ENCODE results near the gene VMAC. TPM values are rescaled to one million over a fixed set of nuclear protein-coding genes. Genes with fewer than 3 reads are reported as not detected.

Gene VMAC
- total and polyA plus RNA-seq, 9 of the 15 experiments (the other 6 are each of a cell fraction or from before 2014, with no cell fraction given): 0.03 to 3.4 (median 1.1) TPM

GRCh38 chr19:5903624-5904351, 884 bp upstream of the VMAC start, which contains the start of gene NDUFA11 (continued):
- TF ChIP-seq BRD9 (IDR thresholded peaks at IDR 0.05; ENCODE audit: low read depth, partially characterized antibody): peak; percentile 46
- no peak for TF ChIP-seq DNMT1 (IDR thresholded peaks at IDR 0.05)
- no peak for TF ChIP-seq ZNF263 (CRISPR knock-in tag; IDR thresholded peaks at IDR 0.05; ENCODE audit: borderline replicate concordance)
- TF ChIP-seq TBP (optimal IDR thresholded peaks at IDR 0.05; ENCODE audit: low read depth, low read length): peak; percentile 83
- TF ChIP-seq TGIF2 (CRISPR knock-in tag; IDR thresholded peaks at IDR 0.05): no peak
- TF ChIP-seq JUND (IDR thresholded peaks at IDR 0.05; ENCODE audit: borderline replicate concordance, low read depth, low read length): no peak; the same call in 1 of the 2 replicates
- TF ChIP-seq JUND (tag; IDR thresholded peaks at IDR 0.05; ENCODE audit: borderline replicate concordance, low read depth, low read length): no peak; the same call in 2 of the 3 replicates
- TF ChIP-seq HCFC1 (IDR thresholded peaks at IDR 0.05; ENCODE audit: low read depth, low read length): peak; percentile 71
- peak; percentile 89 for TF ChIP-seq CEBPG (CRISPR knock-in tag; IDR thresholded peaks at IDR 0.05)
- peak; percentile 82 to 89 for TF ChIP-seq CEBPG (tag; conservative IDR thresholded peaks at IDR 0.05 in 1 of 2, IDR thresholded peaks at IDR 0.05 in 1 of 2)
- no peak; the same call in 1 of the 2 replicates for TF ChIP-seq HBP1 (CRISPR knock-in tag; IDR thresholded peaks at IDR 0.05)
